ENCODE measurements around the gene MYO5B.

- TF ChIP-seq CTCF (IDR thresholded peaks at IDR 0.05 in 4 of 5, conservative IDR thresholded peaks at IDR 0.05 in 1 of 5): no peak
- TF ChIP-seq POLR2A (IDR thresholded peaks at IDR 0.05): no peak
Measured at GRCh38 chr18:50093366-50094064, 101.4 kb downstream of the MYO5B start.
